ENCODE measurements around the gene PATL1. TPM values are rescaled to one million over a fixed set of nuclear protein-coding genes. Genes with fewer than 3 reads are reported as not detected.
"Not testable (repeated sequence)": the region's sequence is repeated elsewhere in the genome, so short reads cannot be mapped to it uniquely, and the experiment has no call there.

The PATL1 gene
- total and polyA plus RNA-seq, 4 donors = 12.8 to 29.3 (median 26.0) TPM

GRCh38 chr11:59643390-59643789, 25.4 kb downstream of the PATL1 start:
- ATAC-seq (ENCODE audit: insufficient read depth, low FRiP score) (no peak), DNase-seq (no peak)
- Histone ChIP-seq H3K4me3 (no peak overlapping the region), H3K9ac (ENCODE audit: insufficient read depth in 1 of 2, low read length in 2 of 2) (no peak overlapping the region), H3K27ac (ENCODE audit: low read depth in 1 of 2, low read length in 1 of 2) (no peak overlapping the region), H3K27me3 (ENCODE audit: control insufficient read depth in 3 of 3, insufficient read depth in 3 of 3, low read length in 2 of 3) (no peaks in the 10 kb centered on the region), H3K9me3 (ENCODE audit: control insufficient read depth in 4 of 4, insufficient read depth in 3 of 4, low read length in 3 of 4) (no peaks in the 10 kb centered on the region), H3K36me3 (ENCODE audit: control insufficient read depth in 4 of 4, insufficient read depth in 4 of 4, low read length in 4 of 4) (peaks cover 40 to 54% (median 46%) of the 10 kb centered on the region in 4 donors), H3K4me1 (ENCODE audit: control insufficient read depth in 5 of 5, insufficient read depth in 5 of 5, low read length in 5 of 5) (no peaks in the 10 kb centered on the region)
- 78 to 92% methylated on average over 3 of the region's 3 CpGs for WGBS, 2 donors
- no peak for TF ChIP-seq CTCF (IDR thresholded peaks at IDR 0.05; ENCODE audit: control extremely low read depth, extremely low read depth)

GRCh38 chr11:59641156-59641555, 27.7 kb downstream of the PATL1 start:
- DNase-seq = no peak

GRCh38 chr11:59630493-59630892, 38.3 kb downstream of the PATL1 start:
- no peak for TF ChIP-seq CTCF (IDR thresholded peaks at IDR 0.05; ENCODE audit: control extremely low read depth, extremely low read depth)
- ATAC-seq (ENCODE audit: insufficient read depth, low FRiP score) (no peak), DNase-seq (no peak)
- H3K36me3 ChIP-seq (ENCODE audit: control insufficient read depth in 4 of 4, insufficient read depth in 4 of 4, low read length in 4 of 4) = peaks cover 0 to 4% (median 2%) of the 10 kb centered on the region in 4 donors
- WGBS, 2 donors = 93 to 95% methylated on average over 2 of the region's 2 CpGs
- H3K9me3 ChIP-seq (ENCODE audit: control insufficient read depth in 4 of 4, insufficient read depth in 3 of 4, low read length in 3 of 4) = no peaks in the 10 kb centered on the region
- no peaks in the 10 kb centered on the region for H3K27me3 ChIP-seq (ENCODE audit: control insufficient read depth in 3 of 3, insufficient read depth in 3 of 3, low read length in 2 of 3)
- no peak overlapping the region for H3K4me3 ChIP-seq
- H3K9ac ChIP-seq (ENCODE audit: insufficient read depth in 1 of 2, low read length in 2 of 2) = no peak overlapping the region
- H3K27ac ChIP-seq (ENCODE audit: low read depth in 1 of 2, low read length in 1 of 2) = no peak overlapping the region
- H3K4me1 ChIP-seq (ENCODE audit: control insufficient read depth in 5 of 5, insufficient read depth in 5 of 5, low read length in 5 of 5) = no peaks in the 10 kb centered on the region

More at GRCh38 chr11:59641156-59641555, 27.7 kb downstream of the PATL1 start:
- Histone ChIP-seq H3K4me3 (no peak overlapping the region), H3K9ac (ENCODE audit: insufficient read depth in 1 of 2, low read length in 2 of 2) (no peak overlapping the region), H3K36me3 (ENCODE audit: control insufficient read depth in 4 of 4, insufficient read depth in 4 of 4, low read length in 4 of 4) (peaks cover 40 to 59% (median 48%) of the 10 kb centered on the region in 4 donors), H3K9me3 (ENCODE audit: control insufficient read depth in 4 of 4, insufficient read depth in 3 of 4, low read length in 3 of 4) (no peaks in the 10 kb centered on the region), H3K27ac (ENCODE audit: low read depth in 1 of 2, low read length in 1 of 2) (no peak overlapping the region), H3K27me3 (ENCODE audit: control insufficient read depth in 3 of 3, insufficient read depth in 3 of 3, low read length in 2 of 3) (no peaks in the 10 kb centered on the region), H3K4me1 (ENCODE audit: control insufficient read depth in 5 of 5, insufficient read depth in 5 of 5, low read length in 5 of 5) (no peaks in the 10 kb centered on the region)
- no peak for ATAC-seq (ENCODE audit: insufficient read depth, low FRiP score)
- 99 to 100% methylated on average over 3 of the region's 3 CpGs for whole genome bisulfite sequencing, 2 donors
- TF ChIP-seq CTCF (IDR thresholded peaks at IDR 0.05; ENCODE audit: control extremely low read depth, extremely low read depth) = no peak

GRCh38 chr11:59629996-59630395, 38.8 kb downstream of the PATL1 start:
- Histone ChIP-seq H3K27me3 (ENCODE audit: control insufficient read depth in 3 of 3, insufficient read depth in 3 of 3, low read length in 2 of 3) (no peaks in the 10 kb centered on the region), H3K4me1 (ENCODE audit: control insufficient read depth in 5 of 5, insufficient read depth in 5 of 5, low read length in 5 of 5) (no peaks in the 10 kb centered on the region), H3K9me3 (ENCODE audit: control insufficient read depth in 4 of 4, insufficient read depth in 3 of 4, low read length in 3 of 4) (no peaks in the 10 kb centered on the region), H3K36me3 (ENCODE audit: control insufficient read depth in 4 of 4, insufficient read depth in 4 of 4, low read length in 4 of 4) (peaks cover 0 to 4% (median 0%) of the 10 kb centered on the region in 4 donors), H3K9ac (ENCODE audit: insufficient read depth in 1 of 2, low read length in 2 of 2) (no peak overlapping the region), H3K4me3 (no peak overlapping the region), H3K27ac (ENCODE audit: low read depth in 1 of 2, low read length in 1 of 2) (no peak overlapping the region)
- DNase-seq (no peak), ATAC-seq (ENCODE audit: insufficient read depth, low FRiP score) (no peak)
- TF ChIP-seq CTCF (IDR thresholded peaks at IDR 0.05; ENCODE audit: control extremely low read depth, extremely low read depth) = no peak

GRCh38 chr11:59626969-59627368, 41.9 kb downstream of the PATL1 start:
- not testable (repeated sequence) for H3K4me3 ChIP-seq; ATAC-seq (ENCODE audit: insufficient read depth, low FRiP score); H3K27ac ChIP-seq (ENCODE audit: low read depth in 1 of 2, low read length in 1 of 2); H3K9me3 ChIP-seq (ENCODE audit: control insufficient read depth in 4 of 4, insufficient read depth in 3 of 4, low read length in 3 of 4); DNase-seq; H3K4me1 ChIP-seq (ENCODE audit: control insufficient read depth in 5 of 5, insufficient read depth in 5 of 5, low read length in 5 of 5); H3K27me3 ChIP-seq (ENCODE audit: control insufficient read depth in 3 of 3, insufficient read depth in 3 of 3, low read length in 2 of 3); H3K36me3 ChIP-seq (ENCODE audit: control insufficient read depth in 4 of 4, insufficient read depth in 4 of 4, low read length in 4 of 4); H3K9ac ChIP-seq (ENCODE audit: insufficient read depth in 1 of 2, low read length in 2 of 2)
- 92 to 93% methylated on average over 4 of the region's 4 CpGs for WGBS, 2 donors
